Measurements from ENCODE around the gene LARGE1.

The LARGE1 gene

GRCh38 chr22:33737662-33738061 is 182.6 kb downstream of the LARGE1 start:
- Mint-ChIP-seq H3K27me3 (ENCODE audit: low read depth) (peaks cover 13% of the 10 kb centered on the region), H3K9me3 (peaks cover 9% of the 10 kb centered on the region), H3K36me3 (ENCODE audit: low read depth) (peaks cover 17% of the 10 kb centered on the region), H3K27ac (no peak overlapping the region), H3K4me3 (no peak overlapping the region), H3K4me1 (peaks cover 5% of the 10 kb centered on the region)
- TF ChIP-seq, protein P1, sequence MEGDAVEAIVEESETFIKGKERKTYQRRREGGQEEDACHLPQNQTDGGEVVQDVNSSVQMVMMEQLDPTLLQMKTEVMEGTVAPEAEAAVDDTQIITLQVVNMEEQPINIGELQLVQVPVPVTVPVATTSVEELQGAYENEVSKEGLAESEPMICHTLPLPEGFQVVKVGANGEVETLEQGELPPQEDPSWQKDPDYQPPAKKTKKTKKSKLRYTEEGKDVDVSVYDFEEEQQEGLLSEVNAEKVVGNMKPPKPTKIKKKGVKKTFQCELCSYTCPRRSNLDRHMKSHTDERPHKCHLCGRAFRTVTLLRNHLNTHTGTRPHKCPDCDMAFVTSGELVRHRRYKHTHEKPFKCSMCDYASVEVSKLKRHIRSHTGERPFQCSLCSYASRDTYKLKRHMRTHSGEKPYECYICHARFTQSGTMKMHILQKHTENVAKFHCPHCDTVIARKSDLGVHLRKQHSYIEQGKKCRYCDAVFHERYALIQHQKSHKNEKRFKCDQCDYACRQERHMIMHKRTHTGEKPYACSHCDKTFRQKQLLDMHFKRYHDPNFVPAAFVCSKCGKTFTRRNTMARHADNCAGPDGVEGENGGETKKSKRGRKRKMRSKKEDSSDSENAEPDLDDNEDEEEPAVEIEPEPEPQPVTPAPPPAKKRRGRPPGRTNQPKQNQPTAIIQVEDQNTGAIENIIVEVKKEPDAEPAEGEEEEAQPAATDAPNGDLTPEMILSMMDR (IDR thresholded peaks at IDR 0.05; ENCODE audit: unreplicated experiment in 3 of 3) = no peak

GRCh38 chr22:33735978-33736377 is 184.3 kb downstream of the LARGE1 start:
- H3K27me3 Mint-ChIP-seq (ENCODE audit: low read depth) = peaks cover 10% of the 10 kb centered on the region
- no peak overlapping the region for H3K4me3 Mint-ChIP-seq
- peaks cover 5% of the 10 kb centered on the region for H3K4me1 Mint-ChIP-seq
- H3K9me3 Mint-ChIP-seq = peaks cover 9% of the 10 kb centered on the region
- H3K27ac Mint-ChIP-seq = no peak overlapping the region
- H3K36me3 Mint-ChIP-seq (ENCODE audit: low read depth) = peaks cover 17% of the 10 kb centered on the region
- TF ChIP-seq, protein P1 (IDR thresholded peaks at IDR 0.05; ENCODE audit: unreplicated experiment in 3 of 3) = no peak

DNA sequence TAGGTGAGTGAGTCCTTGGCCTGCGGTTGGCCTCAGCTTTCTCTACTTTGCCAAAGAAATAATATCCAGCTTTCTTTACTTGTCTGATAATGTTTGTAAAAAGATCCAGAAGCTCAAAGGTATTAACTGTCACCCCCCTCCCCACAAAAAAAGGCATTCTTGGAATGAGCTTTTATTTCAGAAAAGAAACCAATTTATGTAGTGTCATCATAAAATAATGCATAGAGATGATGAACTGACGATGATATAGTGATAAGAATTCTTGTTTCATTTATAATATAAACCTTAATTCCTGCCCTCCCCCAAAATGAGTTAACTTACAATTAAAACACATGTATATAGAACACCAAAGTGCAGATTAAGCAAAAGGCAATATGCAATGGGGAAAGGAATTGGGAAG is 191.4 kb downstream of the LARGE1 start:
- H3K4me3 Mint-ChIP-seq = no peak overlapping the region
- no peaks in the 10 kb centered on the region for H3K27me3 Mint-ChIP-seq (ENCODE audit: low read depth)
- TF ChIP-seq, protein P1 (IDR thresholded peaks at IDR 0.05; ENCODE audit: unreplicated experiment in 3 of 3) = no peak
- no peaks in the 10 kb centered on the region for H3K9me3 Mint-ChIP-seq
- peaks cover 16% of the 10 kb centered on the region for H3K4me1 Mint-ChIP-seq
- H3K27ac Mint-ChIP-seq = no peak overlapping the region
- no peaks in the 10 kb centered on the region for H3K36me3 Mint-ChIP-seq (ENCODE audit: low read depth)

DNA sequence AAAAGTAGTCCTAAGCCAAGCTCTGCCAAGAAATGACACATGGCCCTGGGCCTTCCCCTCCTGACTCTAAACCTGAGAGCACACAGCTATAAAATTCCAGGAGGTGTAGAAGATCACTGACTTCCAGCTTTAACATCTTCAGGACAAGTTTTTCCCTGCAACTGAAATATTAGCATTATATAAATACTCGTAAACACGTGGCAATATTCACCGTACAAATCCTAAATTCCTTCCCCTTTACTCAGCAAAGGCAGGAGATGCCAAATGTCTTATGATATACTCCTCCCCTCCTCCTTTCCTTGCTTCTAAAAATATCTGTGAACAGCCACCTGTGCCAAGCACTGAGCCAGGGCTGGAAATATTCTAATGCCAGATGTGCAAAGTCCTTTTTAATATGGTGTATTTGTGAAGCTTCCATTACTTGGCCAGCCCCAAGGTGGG is 194.0 kb downstream of the LARGE1 start:
- Mint-ChIP-seq H3K36me3 (ENCODE audit: low read depth) (no peaks in the 10 kb centered on the region), H3K27ac (no peak overlapping the region), H3K4me3 (no peak overlapping the region), H3K27me3 (ENCODE audit: low read depth) (no peaks in the 10 kb centered on the region), H3K4me1 (peaks cover 11% of the 10 kb centered on the region), H3K9me3 (no peaks in the 10 kb centered on the region)
- TF ChIP-seq, protein P1 (IDR thresholded peaks at IDR 0.05; ENCODE audit: unreplicated experiment in 3 of 3) = no peak

DNA sequence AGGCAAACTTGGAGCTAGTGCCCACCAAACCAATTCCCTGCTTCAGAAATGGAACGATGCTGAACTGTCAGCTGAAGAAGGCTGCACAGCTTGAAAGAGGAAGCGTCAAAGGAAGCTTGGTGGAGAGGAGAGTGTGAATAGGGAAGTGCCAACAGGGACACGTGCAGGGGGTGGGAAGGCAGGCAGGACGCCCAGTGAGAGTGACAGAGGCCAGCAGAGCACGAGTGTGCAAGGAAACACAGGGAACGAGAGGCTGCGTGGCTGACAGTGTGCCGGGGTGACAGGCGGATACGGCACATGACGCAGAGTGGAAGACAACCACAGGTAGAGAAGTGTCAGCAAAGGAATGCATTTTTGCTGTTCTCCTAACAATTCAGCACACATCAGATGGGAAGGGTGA is 196.4 kb downstream of the LARGE1 start:
- Mint-ChIP-seq H3K27ac (no peak overlapping the region), H3K27me3 (ENCODE audit: low read depth) (no peaks in the 10 kb centered on the region)

GRCh38 chr22:33722816-33723215 is 197.5 kb downstream of the LARGE1 start:
- H3K4me1 Mint-ChIP-seq = peaks cover 11% of the 10 kb centered on the region
- peaks cover 12% of the 10 kb centered on the region for H3K36me3 Mint-ChIP-seq (ENCODE audit: low read depth)
- H3K27me3 Mint-ChIP-seq (ENCODE audit: low read depth) = no peaks in the 10 kb centered on the region
- no peak overlapping the region for H3K4me3 Mint-ChIP-seq
- TF ChIP-seq, protein P1 (IDR thresholded peaks at IDR 0.05; ENCODE audit: unreplicated experiment in 3 of 3) = no peak
- no peak overlapping the region for H3K27ac Mint-ChIP-seq
- H3K9me3 Mint-ChIP-seq = peaks cover 1% of the 10 kb centered on the region

More for the DNA sequence above, 196.4 kb downstream of the LARGE1 start:
- H3K9me3 Mint-ChIP-seq = no peaks in the 10 kb centered on the region
- H3K4me3 Mint-ChIP-seq = no peak overlapping the region
- peaks cover 5% of the 10 kb centered on the region for H3K36me3 Mint-ChIP-seq (ENCODE audit: low read depth)
- TF ChIP-seq, protein P1 (IDR thresholded peaks at IDR 0.05; ENCODE audit: unreplicated experiment in 3 of 3) = no peak
- peaks cover 11% of the 10 kb centered on the region for H3K4me1 Mint-ChIP-seq

All from nephron (organoid).